K562 (cell line): Measurements from ENCODE around the gene NUFIP2. TPM values are rescaled to one million over a fixed set of nuclear protein-coding genes. Genes with fewer than 3 reads are reported as not detected.

Experiments
- CEBPB ChIP-seq: fragments of 450-650 bp; IDR thresholded peaks from 2 replicates; pipeline ENCODE4 v1.6.1; 2016; ENCODE audit warnings: missing genetic modification characterization, missing compliant biosample characterization
- CEBPG ChIP-seq, 3 experiments: fragments of 200-800 bp in 1 of 3; sonication (Bioruptor generic) in 1 of 3; sonication (generic) in 1 of 3; formaldehyde crosslinking in 1 of 3; IDR thresholded peaks in 2 of 3; conservative IDR thresholded peaks in 1 of 3; 2 replicates each; pipeline versions ENCODE4 v1.6.1 to v1.8.0; 2016 to 2022; ENCODE audit warnings: missing compliant biosample characterization in 2 of 3, missing genetic modification characterization in 2 of 3, mild to moderate bottlenecking in 1 of 3, missing genetic modification reagents in 1 of 3
- CHD1 ChIP-seq: fragments of 200-600 bp; sonication (generic); IDR thresholded peaks from one replicate; pipeline ENCODE4 v1.6.1; 2012; ENCODE audit warnings: mild to moderate bottlenecking, moderate library complexity, low read length, inconsistent platforms
- EWSR1 ChIP-seq: fragments of 450-650 bp; IDR thresholded peaks from 2 replicates; pipeline ENCODE4 v1.6.1; 2018; ENCODE audit warnings: borderline replicate concordance, mild to moderate bottlenecking, low read depth, moderate library complexity; ENCODE audit not compliant: partially characterized antibody
- JUND ChIP-seq, 2 experiments: IDR thresholded peaks; 2 replicates in 1 of 2; 3 replicates in 1 of 2; pipeline ENCODE4 v1.6.1; 2011; ENCODE audit warnings: borderline replicate concordance in 2 of 2, low read depth in 2 of 2, low read length in 2 of 2, improper control_type of control experiment in 1 of 2, missing biosample characterization in 1 of 2, missing genetic modification characterization in 1 of 2, missing genetic modification reagents in 1 of 2
- MTA2 ChIP-seq: fragments of 450-650 bp; IDR thresholded peaks from 2 replicates; pipeline ENCODE4 v1.6.1; 2016; ENCODE audit warnings: low read depth
- MYC ChIP-seq, 2 experiments: fragments of 250-450 bp in 1 of 2; sonication (Bioruptor Pico) in 1 of 2; IDR thresholded peaks; 2 replicates each; pipeline versions ENCODE4 v1.5.1 to v1.6.1; 2012 to 2021; ENCODE audit warnings: low read depth in 2 of 2, borderline replicate concordance in 1 of 2, improper control_type of control experiment in 1 of 2, low read length in 1 of 2, mild to moderate bottlenecking in 1 of 2, moderate library complexity in 1 of 2
- SLC30A9 ChIP-seq: fragments of 250-450 bp; sonication (Bioruptor Pico); IDR thresholded peaks from 2 replicates; pipeline ENCODE4 v1.8.0; 2022; ENCODE audit warnings: mild to moderate bottlenecking, moderate library complexity
- WHSC1 ChIP-seq: IDR thresholded peaks from one replicate; pipeline ENCODE4 v1.6.1; 2012; ENCODE audit warnings: low read length, control low read depth, inconsistent platforms
- XRCC4 ChIP-seq: IDR thresholded peaks from one replicate; pipeline ENCODE4 v1.6.1; 2011; ENCODE audit not compliant: insufficient read depth, insufficient read length; ENCODE audit errors: extremely low read depth
- ZNF274 ChIP-seq: IDR thresholded peaks from 2 replicates; pipeline ENCODE4 v1.6.1; 2011; ENCODE audit warnings: low read depth, mild to moderate bottlenecking, low read length, moderate library complexity, borderline replicate concordance
- polyA plus RNA-seq, 8 experiments: library from polyadenylated mRNA; depleted of rRNA in 4 of 8; stranded (reverse) in 5 of 8; unstranded in 3 of 8; fragments of >200 nt; fragmentation: Nextera tagmentation in 2 of 8; fragmentation: Illumina TruSeq in 1 of 8; extraction: Ambion mirVana in 2 of 8; extraction: Trizol in 1 of 8; gene quantifications; 2 replicates each; pipeline versions ENCODE4 v1.2.1 to v1.2.3, GENCODE V29; 2011 to 2014; ENCODE audit warnings: inconsistent platforms in 1 of 8, missing spikeins in 1 of 8
- total RNA-seq, 7 experiments: library from RNA; depleted of rRNA in 6 of 7; stranded (reverse); fragments of >200 nt in 6 of 7; fragmentation: Illumina TruSeq in 2 of 7; extraction: Trizol in 2 of 7; gene quantifications; 2 replicates each; pipeline versions ENCODE4 v1.2.1 to v1.2.3, GENCODE V29; 2011 to 2021; ENCODE audit warnings: low replicate concordance in 1 of 7
- TF ChIP-seq, protein P1 (sequence below): fragments of 250-450 bp; sonication (Bioruptor Pico); IDR thresholded peaks from 2 replicates; pipeline ENCODE4 v1.8.0; 2022; ENCODE audit warnings: moderate library complexity, mild to moderate bottlenecking, inconsistent platforms
- TF ChIP-seq, protein P2 (sequence below), 2 experiments: fragments of 450-650 bp in 1 of 2; sonication (generic) in 1 of 2; formaldehyde crosslinking in 1 of 2; IDR thresholded peaks in 1 of 2; conservative IDR thresholded peaks in 1 of 2; 2 replicates each; pipeline versions ENCODE4 v1.6.1 to v1.8.1; 2016 to 2023; ENCODE audit warnings: mild to moderate bottlenecking in 2 of 2, moderate library complexity in 2 of 2, inconsistent platforms in 1 of 2, missing genetic modification reagents in 1 of 2
- TF ChIP-seq, protein P3 (sequence below): sonication (generic); formaldehyde crosslinking; IDR thresholded peaks from 2 replicates; pipeline ENCODE4 v1.8.1; 2023; ENCODE audit warnings: mild to moderate bottlenecking, missing genetic modification reagents
- TF ChIP-seq, protein P4 (sequence below): IDR thresholded peaks from 2 replicates; pipeline ENCODE4 v1.6.1; 2016; ENCODE audit warnings: missing genetic modification characterization, missing compliant biosample characterization
- TF ChIP-seq, protein P5 (sequence below): fragments of 250-450 bp; sonication (Bioruptor Pico); IDR thresholded peaks from 2 replicates; pipeline ENCODE4 v1.5.0; 2021

Gene NUFIP2
- total and polyA plus RNA-seq, 9 of the 15 experiments (the other 6 are each of a cell fraction or from before 2014, with no cell fraction given), result 4.9 to 40.7 (median 18.5) TPM

DNA sequence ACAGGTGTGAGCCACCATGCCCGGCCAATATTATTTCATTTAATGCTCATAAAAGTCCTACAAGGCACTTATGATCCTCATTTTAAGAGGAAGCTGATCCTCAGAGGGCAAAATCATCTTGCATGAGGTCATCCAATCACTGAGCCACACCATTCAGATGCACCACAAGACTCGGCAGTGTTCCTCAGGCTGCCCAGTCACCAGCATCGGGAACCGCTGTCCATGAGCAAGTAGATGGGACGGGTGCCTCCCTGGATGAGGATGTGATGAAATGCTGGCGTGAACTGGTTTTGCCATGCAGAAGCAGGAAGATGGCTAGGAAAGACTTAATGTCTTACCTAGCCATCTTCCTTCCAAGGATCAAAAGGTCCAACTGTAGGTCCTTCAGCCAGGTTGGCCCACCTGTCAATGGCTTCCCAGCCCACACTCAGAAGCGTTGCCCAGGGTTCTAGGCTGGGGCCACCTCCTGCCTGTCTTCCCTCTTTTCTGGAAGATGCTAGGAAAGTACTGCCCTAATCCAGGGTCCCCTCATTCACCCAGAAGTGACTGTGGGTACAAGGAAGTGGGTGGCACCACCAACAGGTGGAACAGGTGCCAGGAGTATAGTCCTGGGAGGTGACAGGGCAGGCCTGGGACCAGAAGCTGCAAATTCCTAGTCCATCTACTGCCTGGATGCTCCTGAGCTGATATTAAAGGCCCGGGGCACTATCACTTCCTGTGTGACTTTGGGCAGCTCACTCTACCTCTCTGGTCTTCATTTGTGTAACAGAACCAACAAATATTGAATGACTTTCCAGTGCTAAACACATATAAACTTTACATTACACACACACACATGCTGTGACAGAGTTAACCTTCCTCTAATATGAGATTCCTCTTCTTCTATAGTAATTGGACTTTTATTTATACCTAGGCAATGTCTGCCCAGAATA, 79.5 kb downstream of the NUFIP2 start (continued):
- TF ChIP-seq, protein P1, sequence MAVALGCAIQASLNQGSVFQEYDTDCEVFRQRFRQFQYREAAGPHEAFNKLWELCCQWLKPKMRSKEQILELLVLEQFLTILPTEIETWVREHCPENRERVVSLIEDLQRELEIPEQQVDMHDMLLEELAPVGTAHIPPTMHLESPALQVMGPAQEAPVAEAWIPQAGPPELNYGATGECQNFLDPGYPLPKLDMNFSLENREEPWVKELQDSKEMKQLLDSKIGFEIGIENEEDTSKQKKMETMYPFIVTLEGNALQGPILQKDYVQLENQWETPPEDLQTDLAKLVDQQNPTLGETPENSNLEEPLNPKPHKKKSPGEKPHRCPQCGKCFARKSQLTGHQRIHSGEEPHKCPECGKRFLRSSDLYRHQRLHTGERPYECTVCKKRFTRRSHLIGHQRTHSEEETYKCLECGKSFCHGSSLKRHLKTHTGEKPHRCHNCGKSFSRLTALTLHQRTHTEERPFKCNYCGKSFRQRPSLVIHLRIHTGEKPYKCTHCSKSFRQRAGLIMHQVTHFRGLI (CRISPR knock-in tag), result no peak
- TF ChIP-seq MYC (IDR thresholded peaks at IDR 0.05; ENCODE audit: low read depth, low read length), result no peak
- TF ChIP-seq MYC (CRISPR knock-in tag; IDR thresholded peaks at IDR 0.05; ENCODE audit: borderline replicate concordance, low read depth), result no peak
- no peak for TF ChIP-seq JUND (IDR thresholded peaks at IDR 0.05; ENCODE audit: borderline replicate concordance, low read depth, low read length)
- TF ChIP-seq JUND (tag; IDR thresholded peaks at IDR 0.05; ENCODE audit: borderline replicate concordance, low read depth, low read length), result no peak
- no peak for TF ChIP-seq CEBPB
- TF ChIP-seq CHD1, result no peak
- TF ChIP-seq, protein P2, sequence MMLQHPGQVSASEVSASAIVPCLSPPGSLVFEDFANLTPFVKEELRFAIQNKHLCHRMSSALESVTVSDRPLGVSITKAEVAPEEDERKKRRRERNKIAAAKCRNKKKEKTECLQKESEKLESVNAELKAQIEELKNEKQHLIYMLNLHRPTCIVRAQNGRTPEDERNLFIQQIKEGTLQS (IDR thresholded peaks at IDR 0.05), result 0 out of 2 replicates have a peak, but pooled peaks have one; percentile 8
- TF ChIP-seq, protein P2 (CRISPR knock-in tag; conservative IDR thresholded peaks at IDR 0.05), result no peak
- TF ChIP-seq ZNF274, result no peak
- TF ChIP-seq, protein P3, sequence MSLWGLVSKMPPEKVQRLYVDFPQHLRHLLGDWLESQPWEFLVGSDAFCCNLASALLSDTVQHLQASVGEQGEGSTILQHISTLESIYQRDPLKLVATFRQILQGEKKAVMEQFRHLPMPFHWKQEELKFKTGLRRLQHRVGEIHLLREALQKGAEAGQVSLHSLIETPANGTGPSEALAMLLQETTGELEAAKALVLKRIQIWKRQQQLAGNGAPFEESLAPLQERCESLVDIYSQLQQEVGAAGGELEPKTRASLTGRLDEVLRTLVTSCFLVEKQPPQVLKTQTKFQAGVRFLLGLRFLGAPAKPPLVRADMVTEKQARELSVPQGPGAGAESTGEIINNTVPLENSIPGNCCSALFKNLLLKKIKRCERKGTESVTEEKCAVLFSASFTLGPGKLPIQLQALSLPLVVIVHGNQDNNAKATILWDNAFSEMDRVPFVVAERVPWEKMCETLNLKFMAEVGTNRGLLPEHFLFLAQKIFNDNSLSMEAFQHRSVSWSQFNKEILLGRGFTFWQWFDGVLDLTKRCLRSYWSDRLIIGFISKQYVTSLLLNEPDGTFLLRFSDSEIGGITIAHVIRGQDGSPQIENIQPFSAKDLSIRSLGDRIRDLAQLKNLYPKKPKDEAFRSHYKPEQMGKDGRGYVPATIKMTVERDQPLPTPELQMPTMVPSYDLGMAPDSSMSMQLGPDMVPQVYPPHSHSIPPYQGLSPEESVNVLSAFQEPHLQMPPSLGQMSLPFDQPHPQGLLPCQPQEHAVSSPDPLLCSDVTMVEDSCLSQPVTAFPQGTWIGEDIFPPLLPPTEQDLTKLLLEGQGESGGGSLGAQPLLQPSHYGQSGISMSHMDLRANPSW (CRISPR knock-in tag), result no peak
- no peak for TF ChIP-seq MTA2
- no peak for TF ChIP-seq SLC30A9
- TF ChIP-seq, protein P4, sequence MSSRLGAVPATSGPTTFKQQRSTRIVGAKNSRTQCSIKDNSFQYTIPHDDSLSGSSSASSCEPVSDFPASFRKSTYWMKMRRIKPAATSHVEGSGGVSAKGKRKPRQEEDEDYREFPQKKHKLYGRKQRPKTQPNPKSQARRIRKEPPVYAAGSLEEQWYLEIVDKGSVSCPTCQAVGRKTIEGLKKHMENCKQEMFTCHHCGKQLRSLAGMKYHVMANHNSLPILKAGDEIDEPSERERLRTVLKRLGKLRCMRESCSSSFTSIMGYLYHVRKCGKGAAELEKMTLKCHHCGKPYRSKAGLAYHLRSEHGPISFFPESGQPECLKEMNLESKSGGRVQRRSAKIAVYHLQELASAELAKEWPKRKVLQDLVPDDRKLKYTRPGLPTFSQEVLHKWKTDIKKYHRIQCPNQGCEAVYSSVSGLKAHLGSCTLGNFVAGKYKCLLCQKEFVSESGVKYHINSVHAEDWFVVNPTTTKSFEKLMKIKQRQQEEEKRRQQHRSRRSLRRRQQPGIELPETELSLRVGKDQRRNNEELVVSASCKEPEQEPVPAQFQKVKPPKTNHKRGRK, result no peak
- no peak for TF ChIP-seq XRCC4
- TF ChIP-seq CEBPG (CRISPR knock-in tag; IDR thresholded peaks at IDR 0.05), result no peak
- no peak for TF ChIP-seq CEBPG (tag; conservative IDR thresholded peaks at IDR 0.05 in 1 of 2, IDR thresholded peaks at IDR 0.05 in 1 of 2)
- TF ChIP-seq, protein P5, sequence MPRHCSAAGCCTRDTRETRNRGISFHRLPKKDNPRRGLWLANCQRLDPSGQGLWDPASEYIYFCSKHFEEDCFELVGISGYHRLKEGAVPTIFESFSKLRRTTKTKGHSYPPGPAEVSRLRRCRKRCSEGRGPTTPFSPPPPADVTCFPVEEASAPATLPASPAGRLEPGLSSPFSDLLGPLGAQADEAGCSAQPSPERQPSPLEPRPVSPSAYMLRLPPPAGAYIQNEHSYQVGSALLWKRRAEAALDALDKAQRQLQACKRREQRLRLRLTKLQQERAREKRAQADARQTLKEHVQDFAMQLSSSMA (CRISPR knock-in tag), result no peak
- no peak for TF ChIP-seq WHSC1
- TF ChIP-seq EWSR1, result no peak
